Breast epithelium (tissue), 3 donors: ENCODE measurements around the gene PSAP.

Experiments
- CTCF ChIP-seq, 3 donors: fragments of 450-650 bp; IDR thresholded peaks; one replicate each; pipeline ENCODE4 v1.5.1; 2016 to 2017; ENCODE audit warnings: antibody characterized with exemption in 3 of 3, mild to moderate bottlenecking in 3 of 3, moderate library complexity in 3 of 3
- POLR2A ChIP-seq: fragments of 450-650 bp; IDR thresholded peaks from one replicate; pipeline ENCODE4 v1.6.1; 2016; ENCODE audit warnings: antibody characterized with exemption, mild to moderate bottlenecking, moderate library complexity
- POLR2AphosphoS5 ChIP-seq, 3 donors: sonication (generic); formaldehyde crosslinking; IDR thresholded peaks; one replicate each; pipeline ENCODE4 v1.6.1; 2017; ENCODE audit warnings: antibody characterized with exemption in 3 of 3

GRCh38 chr10:71797533-71798307 is 53.3 kb downstream of the PSAP start:
- TF ChIP-seq POLR2A, result no peak
- TF ChIP-seq CTCF (IDR thresholded peaks at IDR 0.05), result no peak
- no peak for TF ChIP-seq POLR2AphosphoS5 (IDR thresholded peaks at IDR 0.05)
